ENCODE data around the gene MMP14. TPM values are rescaled to one million over a fixed set of nuclear protein-coding genes. Genes with fewer than 3 reads are reported as not detected.

The MMP14 gene
- total and polyA plus RNA-seq, 2 of the 13 experiments (the other 11 are each of a cell fraction or from before 2014, with no cell fraction given): 5.2 to 9.8 TPM

- TF ChIP-seq HIC2 (CRISPR knock-in tag; IDR thresholded peaks at IDR 0.05; ENCODE audit: low read depth) (0 out of 2 replicates have a peak, but pooled peaks have one; percentile 46), ZNF335 (CRISPR knock-in tag; IDR thresholded peaks at IDR 0.05) (no peak; the same call in 1 of the 2 replicates), CTCF (CRISPR knock-in tag; IDR thresholded peaks at IDR 0.05) (peak; percentile 99), AHDC1 (CRISPR knock-in tag; IDR thresholded peaks at IDR 0.05; ENCODE audit: borderline replicate concordance) (no peak), ZNF251 (CRISPR knock-in tag; IDR thresholded peaks at IDR 0.05) (no peak), ZNF672 (CRISPR knock-in tag; IDR thresholded peaks at IDR 0.05) (no peak), ZBTB33 (CRISPR knock-in tag; IDR thresholded peaks at IDR 0.05) (no peak), HNRNPUL1 (IDR thresholded peaks at IDR 0.05; ENCODE audit: low read depth, low read length) (no peak), CHCHD3 (CRISPR knock-in tag; IDR thresholded peaks at IDR 0.05) (peak; percentile 59; the same call in 1 of the 2 replicates), ARNTL (CRISPR knock-in tag; IDR thresholded peaks at IDR 0.05) (no peak), ZNF776 (CRISPR knock-in tag; IDR thresholded peaks at IDR 0.05) (no peak), SRSF1 (optimal IDR thresholded peaks at IDR 0.05; ENCODE audit: low read depth, low read length) (no peak), ZNF629 (CRISPR knock-in tag; conservative IDR thresholded peaks at IDR 0.05) (no peak; the same call in 1 of the 2 replicates), ZNF432 (CRISPR knock-in tag; IDR thresholded peaks at IDR 0.05; ENCODE audit: borderline replicate concordance) (no peak), ZNF333 (CRISPR knock-in tag; IDR thresholded peaks at IDR 0.05; ENCODE audit: borderline replicate concordance) (no peak; the same call in 1 of the 2 replicates), ZNF781 (CRISPR knock-in tag; IDR thresholded peaks at IDR 0.05; ENCODE audit: borderline replicate concordance, not compliant biosample characterization) (peak; percentile 75), HOXA5 (CRISPR knock-in tag; IDR thresholded peaks at IDR 0.05) (no peak), SMARCC2 (IDR thresholded peaks at IDR 0.05) (no peak)
These were observed 35.8 kb downstream of the MMP14 start (continued) for GRCh38 chr14:22872033-22872832.
